WTC11 (cell line): ENCODE measurements around the gene SIRT2. TPM values are rescaled to one million over a fixed set of nuclear protein-coding genes. Genes with fewer than 3 reads are reported as not detected.

Experiments
- ATAC-seq: fragments of 200-7000 bp; cut with Tn5 transposase; 2 replicates; pipeline ENCODE4 v1.10.0; 2021; ENCODE audit warnings: mild to moderate bottlenecking, moderate library complexity
- CTCF ChIA-PET: fragments of 300-600 bp; sonication (Branson Sonifier 250); formaldehyde crosslinking; loops from one replicate; lab custom pipeline; 2021; ENCODE audit warnings: antibody characterized with exemption; lab: Charles Lee
- POLR2A ChIA-PET: fragments of 350-600 bp; sonication (Branson Sonifier 250); formaldehyde crosslinking; loops from one replicate; lab custom pipeline; 2021; ENCODE audit warnings: antibody characterized with exemption; lab: Charles Lee
- DNase-seq: peaks from one replicate; pipeline ENCODE4 v3.0.0; 2021; ENCODE audit warnings: low spot score
- H3K27ac Mint-ChIP-seq: 2 replicates; pipeline ENCODE4 v1.8.0; 2021; ENCODE audit warnings: mixed read lengths
- H3K27me3 Mint-ChIP-seq: 2 replicates; pipeline ENCODE4 v1.8.0; 2021; ENCODE audit warnings: low read depth, mild to moderate bottlenecking, moderate library complexity, mixed read lengths
- H3K36me3 Mint-ChIP-seq: 2 replicates; pipeline ENCODE4 v1.8.0; 2021; ENCODE audit warnings: mixed read lengths
- H3K4me1 Mint-ChIP-seq: 2 replicates; pipeline ENCODE4 v1.8.0; 2022; ENCODE audit warnings: mixed read lengths
- H3K4me3 Mint-ChIP-seq: 2 replicates; pipeline ENCODE4 v1.8.0; 2021; ENCODE audit warnings: mild to moderate bottlenecking, moderate library complexity, mixed read lengths
- H3K9me3 Mint-ChIP-seq: 2 replicates; pipeline ENCODE4 v1.8.0; 2021; ENCODE audit warnings: mixed read lengths
- ARID4B ChIP-seq: sonication (generic); formaldehyde crosslinking; IDR thresholded peaks from 2 replicates; pipeline ENCODE4 v1.8.0; 2023; ENCODE audit warnings: missing genetic modification reagents, mild to moderate bottlenecking, borderline replicate concordance
- ATF6 ChIP-seq: sonication (generic); formaldehyde crosslinking; IDR thresholded peaks from 2 replicates; pipeline ENCODE4 v1.8.1; 2023; ENCODE audit warnings: mild to moderate bottlenecking, missing genetic modification reagents
- CREM ChIP-seq: sonication (generic); formaldehyde crosslinking; IDR thresholded peaks from 2 replicates; pipeline ENCODE4 v1.8.1; 2022; ENCODE audit warnings: mild to moderate bottlenecking, missing genetic modification reagents, moderate library complexity
- ELF4 ChIP-seq: sonication (generic); formaldehyde crosslinking; IDR thresholded peaks from 2 replicates; pipeline ENCODE4 v1.8.1; 2022; ENCODE audit warnings: low read depth, mild to moderate bottlenecking, moderate library complexity, missing genetic modification reagents
- ESRRA ChIP-seq: sonication (generic); formaldehyde crosslinking; IDR thresholded peaks from 2 replicates; pipeline ENCODE4 v1.8.1; 2022; ENCODE audit warnings: mild to moderate bottlenecking, missing genetic modification reagents, borderline replicate concordance
- FOXP1 ChIP-seq: sonication (generic); formaldehyde crosslinking; IDR thresholded peaks from 2 replicates; pipeline ENCODE4 v1.8.0; 2022; ENCODE audit warnings: missing genetic modification reagents, mild to moderate bottlenecking, moderate library complexity, borderline replicate concordance
- GRHL2 ChIP-seq: fragments of 250-450 bp; sonication (Bioruptor Pico); IDR thresholded peaks from 2 replicates; pipeline ENCODE4 v1.8.0; 2022; ENCODE audit warnings: mild to moderate bottlenecking, moderate library complexity; ENCODE audit not compliant: insufficient replicate concordance, severe bottlenecking
- HMGA2 ChIP-seq: fragments of 250-450 bp; sonication (Bioruptor Pico); IDR thresholded peaks from 2 replicates; pipeline ENCODE4 v1.4.0; 2021; ENCODE audit warnings: mild to moderate bottlenecking, moderate library complexity
- NR3C1 ChIP-seq: sonication (generic); formaldehyde crosslinking; conservative IDR thresholded peaks from 2 replicates; pipeline ENCODE4 v1.8.1; 2023; ENCODE audit warnings: low read depth, mild to moderate bottlenecking, missing genetic modification reagents
- OVOL2 ChIP-seq: fragments of 250-450 bp; sonication (Bioruptor Pico); IDR thresholded peaks from 2 replicates; pipeline ENCODE4 v1.9.0; 2021; ENCODE audit warnings: mild to moderate bottlenecking, borderline replicate concordance
- PRDM15 ChIP-seq: sonication (generic); formaldehyde crosslinking; IDR thresholded peaks from 2 replicates; pipeline ENCODE4 v1.8.0; 2022; ENCODE audit warnings: missing genetic modification reagents
- RELA ChIP-seq: sonication (generic); formaldehyde crosslinking; IDR thresholded peaks from 2 replicates; pipeline ENCODE4 v1.8.1; 2022; ENCODE audit warnings: missing genetic modification reagents, mild to moderate bottlenecking, borderline replicate concordance
- RORB ChIP-seq: fragments of 250-450 bp; sonication (Bioruptor Pico); IDR thresholded peaks from 2 replicates; pipeline ENCODE4 v1.9.0; 2021; ENCODE audit warnings: mild to moderate bottlenecking
- SP1 ChIP-seq: sonication (generic); formaldehyde crosslinking; conservative IDR thresholded peaks from 2 replicates; pipeline ENCODE4 v1.8.1; 2022; ENCODE audit warnings: missing genetic modification reagents
- STAT6 ChIP-seq: sonication (generic); formaldehyde crosslinking; conservative IDR thresholded peaks from 2 replicates; pipeline ENCODE4 v1.8.1; 2023; ENCODE audit warnings: mild to moderate bottlenecking, low read depth, missing genetic modification reagents, moderate library complexity
- TCF7 ChIP-seq: sonication (generic); formaldehyde crosslinking; IDR thresholded peaks from 2 replicates; pipeline ENCODE4 v1.8.0; 2022; ENCODE audit warnings: mild to moderate bottlenecking, low read depth, missing genetic modification reagents, moderate library complexity
- ZBTB43 ChIP-seq: sonication (generic); formaldehyde crosslinking; IDR thresholded peaks from 2 replicates; pipeline ENCODE4 v1.8.1; 2023; ENCODE audit warnings: mild to moderate bottlenecking, missing genetic modification reagents
- ZNF138 ChIP-seq: sonication (generic); formaldehyde crosslinking; conservative IDR thresholded peaks from 2 replicates; pipeline ENCODE4 v1.8.1; 2022; ENCODE audit warnings: mild to moderate bottlenecking, moderate library complexity, missing genetic modification reagents
- ZNF263 ChIP-seq: sonication (generic); formaldehyde crosslinking; IDR thresholded peaks from 2 replicates; pipeline ENCODE4 v1.8.1; 2022; ENCODE audit warnings: low read depth, mild to moderate bottlenecking, moderate library complexity, missing genetic modification reagents
- total RNA-seq: library from RNA; stranded (reverse); gene quantifications from 3 replicates; pipeline ENCODE4 v1.2.3, GENCODE V29; 2021

The SIRT2 gene
- total RNA-seq, 1 experiment from 2014 or later, result 9.5 TPM

GRCh38 chr19:38867171-38867780 lies 32.1 kb downstream of the SIRT2 start:
- CTCF ChIA-PET, result interaction anchor here (0.6 to 2.0 kb wide), 3 partner anchors 63 to 1562 kb away, joined by 3 to 7 read pairs (median 5); partner anchors contain the start of genes MRPS12 and SARS2
- POLR2A ChIA-PET, result no interaction called here
- Mint-ChIP-seq H3K27me3 (peaks cover 21% of the 10 kb centered on the region), H3K27ac (no peak overlapping the region), H3K4me3 (no peak overlapping the region), H3K9me3 (no peaks in the 10 kb centered on the region), H3K36me3 (no peaks in the 10 kb centered on the region), H3K4me1 (peaks cover 7% of the 10 kb centered on the region)
- TF ChIP-seq RELA (no peak), HMGA2 (peak; percentile 96; the same call in 1 of the 2 replicates)
- DNase-seq (no peak), ATAC-seq (no peak)

- no peak for ATAC-seq
- Mint-ChIP-seq H3K9me3 (no peaks in the 10 kb centered on the region), H3K36me3 (no peaks in the 10 kb centered on the region), H3K4me3 (no peak overlapping the region)
- no peak for TF ChIP-seq PRDM15
- TF ChIP-seq SP1 (CRISPR knock-in tag), result no peak
- TF ChIP-seq ZNF263, result no peak
- TF ChIP-seq CREM (CRISPR knock-in tag), result no peak
- TF ChIP-seq ESRRA, result no peak
- TF ChIP-seq FOXP1 (CRISPR knock-in tag), result no peak
- no peak for TF ChIP-seq ATF6
- no peak for TF ChIP-seq STAT6 (CRISPR knock-in tag)
- TF ChIP-seq ZBTB43 (CRISPR knock-in tag), result no peak
- TF ChIP-seq TCF7 (CRISPR knock-in tag), result no peak
- no peak for TF ChIP-seq ZNF138 (CRISPR knock-in tag)
- no peak for TF ChIP-seq RORB (CRISPR knock-in tag)
- no peak for TF ChIP-seq ARID4B (CRISPR knock-in tag)
- TF ChIP-seq NR3C1 (CRISPR knock-in tag), result no peak
- no peak for TF ChIP-seq ELF4 (CRISPR knock-in tag)
- TF ChIP-seq GRHL2, result no peak
- TF ChIP-seq OVOL2, result no peak
- TF ChIP-seq, all 79 proteins: peak for 0
- no peak overlapping the region for H3K27ac Mint-ChIP-seq
- ChIA-PET CTCF (interaction anchor here (0.7 to 1.5 kb wide), 7 partner anchors 11 to 276 kb away, joined by 3 to 7 read pairs (median 4); partner anchors contain the start of genes MRPS12 and SARS2), POLR2A (no interaction called here)
- DNase-seq, result no peak
- H3K4me1 Mint-ChIP-seq, result no peaks in the 10 kb centered on the region
- peaks cover 3% of the 10 kb centered on the region for H3K27me3 Mint-ChIP-seq
Measured at GRCh38 chr19:38862321-38863059, 36.9 kb downstream of the SIRT2 start.
